Parathyroid adenoma (tissue), 2 donors: ENCODE data around the gene ANKS1A.

Source experiments
- H2AFZ ChIP-seq: fragments of 300-600 bp; sonication (generic); one replicate; pipeline ENCODE4 v1.7.0; 2017; ENCODE audit warnings: antibody characterized with exemption, mild to moderate bottlenecking
- H3K27ac ChIP-seq: fragments of 300-600 bp; sonication (generic); one replicate; pipeline ENCODE4 v1.7.0; 2017
- H3K27me3 ChIP-seq: fragments of 300-600 bp; sonication (generic); one replicate; pipeline ENCODE4 v1.7.0; 2017; ENCODE audit warnings: low read length; ENCODE audit not compliant: control insufficient read depth, insufficient read depth
- H3K36me3 ChIP-seq: fragments of 300-600 bp; sonication (generic); one replicate; pipeline ENCODE4 v1.7.0; 2017; ENCODE audit warnings: low read length; ENCODE audit not compliant: control insufficient read depth, insufficient read depth
- H3K4me1 ChIP-seq: fragments of 300-600 bp; sonication (generic); one replicate; pipeline ENCODE4 v1.7.0; 2017; ENCODE audit warnings: control low read depth
- H3K4me2 ChIP-seq: fragments of 300-600 bp; sonication (generic); one replicate; pipeline ENCODE4 v1.7.0; 2017; ENCODE audit warnings: low read length
- H3K4me3 ChIP-seq: fragments of 300-600 bp; sonication (generic); one replicate; pipeline ENCODE4 v1.7.0; 2017; ENCODE audit warnings: low read depth, low read length
- H3K79me2 ChIP-seq: fragments of 300-600 bp; sonication (generic); one replicate; pipeline ENCODE4 v1.7.0; 2017; ENCODE audit warnings: control low read depth
- H3K9ac ChIP-seq: fragments of 300-600 bp; sonication (generic); one replicate; pipeline ENCODE4 v1.7.0; 2017; ENCODE audit warnings: mild to moderate bottlenecking
- H3K9me3 ChIP-seq: fragments of 300-600 bp; sonication (generic); one replicate; pipeline ENCODE4 v1.7.0; 2017; ENCODE audit warnings: low read length; ENCODE audit not compliant: control insufficient read depth
- TF ChIP-seq, protein P1 (sequence below): fragments of 300-600 bp; sonication (generic); IDR thresholded peaks from one replicate; pipeline ENCODE4 v1.7.0; 2017; ENCODE audit warnings: antibody characterized with exemption, mild to moderate bottlenecking
- donor health status: primary hyperparathyroidism.

Gene ANKS1A

DNA sequence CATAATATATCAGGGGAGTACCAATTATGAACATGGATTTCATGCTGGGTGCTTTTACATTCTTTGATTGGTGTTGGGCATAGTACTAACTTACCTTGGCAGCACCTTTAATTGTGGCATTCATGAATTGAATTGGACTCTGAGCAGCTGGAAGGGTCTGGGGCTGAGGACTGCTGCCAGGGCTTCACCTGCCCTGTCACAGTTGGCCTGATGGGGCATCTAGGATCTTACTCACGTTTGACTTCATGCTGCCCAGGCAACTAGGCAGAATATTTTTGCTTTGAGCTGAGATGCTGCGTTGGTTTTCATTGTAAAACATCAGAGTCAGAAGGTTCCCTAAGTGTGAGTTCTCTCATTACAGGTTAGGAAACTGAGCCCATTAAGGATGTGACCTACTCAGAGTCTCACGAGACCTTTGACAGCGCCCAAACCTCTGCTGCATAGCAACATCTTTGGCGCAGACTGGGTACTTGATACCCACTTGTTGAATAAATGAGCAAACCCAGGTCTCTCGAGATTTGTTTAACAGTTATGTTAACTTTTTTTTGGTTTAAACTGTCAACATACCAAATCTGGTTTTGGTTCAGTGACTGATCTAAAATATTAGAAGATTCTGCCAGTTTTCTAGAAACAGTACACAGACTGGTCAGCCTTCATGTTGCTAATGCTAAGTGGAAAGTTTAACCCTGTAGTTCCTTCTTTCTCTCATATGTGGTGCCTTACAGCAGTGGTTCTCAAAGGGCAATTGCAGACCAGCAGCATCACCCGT, 147.2 kb downstream of the ANKS1A start:
- Histone ChIP-seq H3K9ac (no peak overlapping the region), H3K27me3 (no peaks in the 10 kb centered on the region), H3K79me2 (peaks cover 5% of the 10 kb centered on the region), H3K4me1 (no peaks in the 10 kb centered on the region), H3K4me2 (no peak overlapping the region), H3K36me3 (no peaks in the 10 kb centered on the region), H3K9me3 (no peaks in the 10 kb centered on the region), H3K27ac (no peak overlapping the region), H2AFZ (no peak overlapping the region), H3K4me3 (no peak overlapping the region)
- TF ChIP-seq, protein P1, sequence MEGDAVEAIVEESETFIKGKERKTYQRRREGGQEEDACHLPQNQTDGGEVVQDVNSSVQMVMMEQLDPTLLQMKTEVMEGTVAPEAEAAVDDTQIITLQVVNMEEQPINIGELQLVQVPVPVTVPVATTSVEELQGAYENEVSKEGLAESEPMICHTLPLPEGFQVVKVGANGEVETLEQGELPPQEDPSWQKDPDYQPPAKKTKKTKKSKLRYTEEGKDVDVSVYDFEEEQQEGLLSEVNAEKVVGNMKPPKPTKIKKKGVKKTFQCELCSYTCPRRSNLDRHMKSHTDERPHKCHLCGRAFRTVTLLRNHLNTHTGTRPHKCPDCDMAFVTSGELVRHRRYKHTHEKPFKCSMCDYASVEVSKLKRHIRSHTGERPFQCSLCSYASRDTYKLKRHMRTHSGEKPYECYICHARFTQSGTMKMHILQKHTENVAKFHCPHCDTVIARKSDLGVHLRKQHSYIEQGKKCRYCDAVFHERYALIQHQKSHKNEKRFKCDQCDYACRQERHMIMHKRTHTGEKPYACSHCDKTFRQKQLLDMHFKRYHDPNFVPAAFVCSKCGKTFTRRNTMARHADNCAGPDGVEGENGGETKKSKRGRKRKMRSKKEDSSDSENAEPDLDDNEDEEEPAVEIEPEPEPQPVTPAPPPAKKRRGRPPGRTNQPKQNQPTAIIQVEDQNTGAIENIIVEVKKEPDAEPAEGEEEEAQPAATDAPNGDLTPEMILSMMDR = no peak

DNA sequence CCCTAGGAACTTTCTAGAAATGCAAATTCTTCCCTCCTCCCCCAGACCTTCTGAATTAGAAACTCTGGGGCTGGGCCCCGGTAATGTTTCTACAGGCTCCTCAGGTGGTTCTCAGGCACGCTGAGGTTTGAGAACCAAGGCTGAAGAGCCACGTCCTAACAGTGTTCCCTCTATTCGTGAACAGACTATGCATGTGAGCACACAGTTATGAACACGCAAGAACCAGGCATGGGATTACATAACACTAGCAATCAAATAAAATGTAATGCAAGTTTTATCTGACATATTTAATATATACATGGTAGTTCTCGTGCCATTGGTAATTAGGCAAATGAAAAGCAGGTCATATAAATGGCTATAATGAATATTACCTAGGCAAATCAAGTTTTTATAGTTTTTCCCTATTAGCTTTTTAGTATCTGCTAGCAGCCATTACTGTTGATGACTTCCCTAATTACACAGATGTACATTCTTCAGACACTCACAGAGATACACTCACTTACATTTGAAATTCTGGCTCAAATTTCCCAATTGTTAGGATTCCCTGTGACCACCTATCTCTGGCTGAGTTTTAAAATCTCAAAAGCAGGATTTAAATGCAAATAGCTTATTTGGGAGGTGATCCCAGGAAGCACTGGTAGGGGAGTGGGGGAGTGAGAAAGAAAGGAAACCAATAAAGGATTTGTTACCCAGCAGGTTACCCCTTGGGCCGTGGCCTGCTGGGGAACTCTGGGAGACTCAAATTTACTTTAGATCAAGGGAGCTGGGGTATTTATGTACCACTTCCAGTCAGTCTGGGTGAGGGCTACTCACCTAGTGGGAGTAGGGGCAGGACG, 148.0 kb downstream of the ANKS1A start:
- Histone ChIP-seq H3K9ac (no peak overlapping the region), H3K27ac (no peak overlapping the region), H3K79me2 (peaks cover 5% of the 10 kb centered on the region), H3K36me3 (no peaks in the 10 kb centered on the region), H3K9me3 (no peaks in the 10 kb centered on the region), H3K27me3 (no peaks in the 10 kb centered on the region), H2AFZ (no peak overlapping the region), H3K4me2 (no peak overlapping the region), H3K4me1 (no peaks in the 10 kb centered on the region), H3K4me3 (no peak overlapping the region)
- TF ChIP-seq, protein P1 = no peak

DNA sequence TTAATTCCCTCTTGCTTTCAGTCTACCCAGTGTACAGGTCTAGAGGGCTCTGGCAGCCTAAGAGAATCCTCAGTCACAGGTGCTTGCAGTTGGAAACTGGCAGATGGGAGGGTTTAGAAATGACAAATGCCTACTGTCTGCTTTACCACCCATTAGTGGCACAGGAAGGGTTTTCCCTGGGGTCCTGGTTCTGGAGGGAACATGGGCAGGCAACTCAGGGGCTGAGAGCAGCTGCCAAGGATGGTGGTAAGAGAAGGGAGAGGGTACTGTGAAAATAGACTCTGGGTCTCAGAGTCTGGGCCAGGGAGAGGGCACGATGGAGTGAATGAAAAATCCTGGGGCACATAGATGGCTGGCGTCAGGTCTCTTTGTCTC, 148.6 kb downstream of the ANKS1A start:
- Histone ChIP-seq H3K36me3 (no peaks in the 10 kb centered on the region), H3K27me3 (no peaks in the 10 kb centered on the region), H3K4me1 (no peaks in the 10 kb centered on the region), H3K9ac (no peak overlapping the region), H3K4me2 (no peak overlapping the region), H3K79me2 (peaks cover 5% of the 10 kb centered on the region), H3K27ac (no peak overlapping the region), H3K9me3 (no peaks in the 10 kb centered on the region), H2AFZ (no peak overlapping the region), H3K4me3 (no peak overlapping the region)
- TF ChIP-seq, protein P1 = no peak

DNA sequence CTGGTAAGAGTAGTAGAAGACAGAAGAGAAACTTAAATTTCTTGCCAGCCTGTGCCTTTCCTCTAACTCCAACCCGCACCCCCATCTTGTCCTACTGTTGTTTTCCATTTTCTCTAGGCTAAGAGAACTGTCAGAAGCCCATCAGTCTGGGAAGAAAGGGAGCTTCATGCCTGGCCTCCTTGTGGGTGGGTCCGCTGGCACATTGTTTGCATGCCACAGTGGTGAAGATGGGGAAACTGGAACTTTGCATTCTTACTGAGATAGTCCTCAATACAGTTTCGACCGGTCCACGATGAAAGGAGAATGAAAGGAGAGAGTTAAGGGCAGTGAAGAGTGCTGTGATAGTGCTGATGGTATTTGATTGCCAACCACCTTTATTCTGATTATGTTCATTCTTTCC, 149.0 kb downstream of the ANKS1A start:
- TF ChIP-seq, protein P1 = no peak
- Histone ChIP-seq H2AFZ (no peak overlapping the region), H3K9ac (no peak overlapping the region), H3K4me3 (no peak overlapping the region), H3K9me3 (no peaks in the 10 kb centered on the region), H3K4me2 (no peak overlapping the region), H3K36me3 (no peaks in the 10 kb centered on the region), H3K4me1 (no peaks in the 10 kb centered on the region), H3K27ac (no peak overlapping the region), H3K79me2 (peaks cover 5% of the 10 kb centered on the region), H3K27me3 (no peaks in the 10 kb centered on the region)
